Fibroblast of skin of left quadriceps (primary cell): ENCODE results near the gene LITAFD.
"Not testable (repeated sequence)": the region's sequence is repeated elsewhere in the genome, so short reads cannot be mapped to it uniquely, and the experiment has no call there.

Experiments
- DNase-seq, 2 experiments: peaks; one replicate each; pipeline ENCODE4 v3.0.0-alpha.2; 2013; ENCODE audit warnings: low read depth in 2 of 2

The LITAFD gene

DNA sequence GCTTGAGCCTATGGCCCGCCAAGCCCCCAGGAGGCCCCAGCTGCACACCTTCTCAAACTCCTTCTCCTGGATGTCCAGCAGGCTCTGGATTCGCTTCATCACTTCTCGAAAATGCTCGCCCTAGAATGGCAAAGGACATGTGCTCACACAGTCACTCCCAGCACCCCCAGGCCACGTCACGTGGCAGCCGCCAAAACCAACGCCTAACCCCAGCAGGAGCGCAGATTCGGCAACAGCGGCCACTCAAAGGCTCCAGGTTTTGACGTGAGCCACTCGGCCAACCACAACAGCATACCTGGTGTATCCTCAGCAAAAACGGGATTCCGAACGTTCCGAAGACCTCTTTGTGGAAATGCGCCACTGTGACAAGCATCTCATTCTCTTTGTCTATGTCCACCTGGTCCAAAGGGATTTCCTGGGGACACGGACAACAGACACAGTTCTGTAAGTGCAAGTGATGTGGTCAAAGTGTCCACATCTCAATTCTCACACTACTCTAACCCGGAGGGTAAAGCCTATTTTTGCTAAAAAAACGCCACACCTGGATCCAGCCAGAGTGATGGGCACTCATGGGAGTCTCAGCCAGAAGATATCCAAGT lies 12.7 kb downstream of the LITAFD start:
- no peak for DNase-seq

DNA sequence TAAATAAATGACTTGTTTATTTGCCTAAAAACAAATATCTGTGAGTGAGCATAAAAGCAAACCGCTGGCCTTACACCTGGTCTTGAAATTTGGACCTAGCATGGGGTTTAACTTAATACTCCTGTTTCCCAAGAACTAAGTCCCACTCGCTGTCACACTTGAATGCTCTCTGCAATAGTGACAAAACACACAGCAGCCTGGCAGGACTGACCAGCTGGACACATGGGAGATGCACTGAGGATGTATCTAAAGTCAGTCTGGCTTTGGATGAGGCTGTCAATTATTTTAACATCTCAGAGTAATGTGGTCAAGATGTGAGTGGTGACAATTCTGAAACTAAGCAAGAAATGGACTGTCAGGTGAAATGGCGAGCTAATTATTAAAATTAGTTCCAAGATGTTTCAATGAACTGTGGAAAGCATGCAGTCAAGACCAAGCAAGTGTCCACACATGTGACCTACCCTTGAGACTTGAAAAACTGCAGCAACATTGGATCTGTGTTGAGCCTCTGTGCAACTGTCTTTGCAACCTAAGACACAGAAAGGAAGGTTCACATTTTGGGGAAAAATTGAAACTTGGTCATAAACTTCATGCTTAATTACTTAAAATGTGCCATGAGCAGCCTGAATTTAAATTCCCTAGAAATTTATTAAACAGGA lies 16.6 kb downstream of the LITAFD start:
- DNase-seq = no peak

DNA sequence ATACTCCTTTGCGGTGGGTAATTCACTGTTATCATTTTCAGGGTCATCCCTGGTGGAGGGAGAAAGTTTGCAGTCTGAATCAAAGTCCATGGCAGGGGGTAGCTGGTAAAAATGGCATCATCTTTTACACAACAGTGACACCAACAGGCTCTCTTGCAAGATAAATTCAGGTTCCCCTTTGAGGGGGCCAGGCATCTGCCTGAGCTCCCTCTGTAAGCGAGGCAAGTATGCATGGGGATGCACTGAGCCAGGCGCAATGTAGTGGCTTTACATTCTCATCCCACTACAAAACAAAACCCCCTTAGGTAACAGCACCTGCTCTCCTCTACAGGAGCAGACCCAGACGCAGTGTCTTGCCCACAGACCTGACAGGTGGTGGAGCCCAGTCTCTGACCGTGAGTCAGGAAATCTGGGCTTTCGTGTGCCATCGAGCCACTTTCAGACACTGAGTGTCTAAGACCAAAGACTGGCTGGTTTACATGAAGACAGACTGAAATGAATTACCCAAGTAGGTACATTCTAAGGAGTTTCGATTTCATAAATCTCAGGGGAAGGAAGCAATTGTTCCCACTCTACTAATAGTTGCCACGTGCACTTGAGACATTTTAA lies 17.7 kb downstream of the LITAFD start:
- DNase-seq = no peak

DNA sequence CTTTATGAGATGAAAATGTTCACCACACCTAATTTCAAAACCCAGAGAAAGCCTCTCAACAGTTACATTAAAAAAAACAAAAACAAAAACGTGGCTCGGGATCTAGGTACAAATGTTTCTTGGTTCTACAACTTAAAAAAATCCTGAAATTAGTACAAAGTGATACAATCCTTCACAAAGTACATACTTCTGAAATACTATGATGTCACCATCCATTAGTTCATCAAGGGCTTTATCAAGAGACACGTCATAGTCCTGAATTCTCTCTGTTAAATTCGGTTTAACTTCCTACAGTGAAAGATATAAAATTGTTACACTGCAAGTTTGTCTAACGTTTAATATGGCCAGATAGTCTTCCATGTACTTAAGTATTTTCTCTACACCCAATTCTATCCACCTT lies 18.2 kb downstream of the LITAFD start:
- DNase-seq = no peak

- no peak for DNase-seq
These were observed 19.2 kb downstream of the LITAFD start for GRCh38 chr16:8901320-8901861.

GRCh38 chr16:8903004-8903403 lies 20.9 kb downstream of the LITAFD start:
- DNase-seq = no peak

DNA sequence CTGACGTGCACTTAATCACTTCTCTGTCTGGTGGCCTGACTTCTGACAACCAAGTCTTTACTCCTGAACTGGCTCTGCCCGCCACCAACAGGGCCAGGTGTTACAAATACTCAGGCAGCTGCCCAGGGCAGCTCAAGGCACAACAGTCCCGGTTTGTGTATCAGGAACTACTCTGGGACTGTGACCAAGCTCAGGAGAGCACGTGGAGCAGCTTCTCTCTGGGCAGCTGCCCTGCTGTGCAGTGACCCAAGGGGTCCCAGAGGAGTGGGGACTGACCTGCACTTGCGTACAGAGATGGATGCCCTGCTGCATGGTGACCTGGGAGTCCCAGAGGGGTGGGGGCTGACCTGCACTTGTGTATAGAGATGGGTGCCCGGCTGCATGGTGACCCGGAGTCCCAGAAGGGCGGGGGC lies 21.9 kb downstream of the LITAFD start:
- DNase-seq = no peak

GRCh38 chr16:8905168-8905762 lies 23.1 kb downstream of the LITAFD start:
- DNase-seq = no peak

DNA sequence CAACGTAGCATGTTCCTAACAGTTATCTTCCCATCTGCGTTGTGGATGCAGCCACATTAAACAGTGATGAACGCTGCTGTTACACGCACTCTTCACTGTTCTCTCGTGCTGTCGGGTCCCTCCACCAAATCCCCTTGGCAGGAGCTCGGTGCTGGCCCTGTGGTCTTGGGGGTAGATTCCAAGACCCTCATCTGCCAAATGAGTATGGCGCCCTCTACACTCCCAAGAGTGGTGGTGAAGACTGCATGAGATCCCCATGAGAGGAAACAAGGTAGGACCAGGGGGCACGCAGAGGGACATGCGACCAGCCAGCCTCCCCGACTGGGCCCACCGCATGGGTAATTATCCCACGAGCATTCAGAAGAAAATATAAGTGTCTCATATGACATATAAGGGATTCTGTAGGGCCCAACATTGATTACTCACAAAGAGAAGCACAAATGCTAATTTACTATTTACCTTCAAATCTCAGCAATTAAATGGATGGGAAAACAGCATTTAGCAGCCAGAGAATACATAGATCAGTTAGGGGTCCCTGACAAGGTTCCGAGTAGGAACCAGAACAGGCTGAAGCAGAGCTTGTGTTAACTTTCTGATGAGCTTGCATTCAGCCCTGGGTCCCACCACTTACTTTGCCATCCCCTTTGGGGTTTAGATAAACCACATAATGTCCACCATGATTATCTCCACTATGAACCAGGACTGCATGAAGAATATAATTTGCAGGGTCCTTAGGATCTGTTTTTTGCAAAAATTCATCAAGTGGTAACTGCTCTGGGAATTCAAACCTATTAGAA lies 23.8 kb downstream of the LITAFD start:
- no peak for DNase-seq

GRCh38 chr16:8907096-8907495 lies 24.9 kb downstream of the LITAFD start:
- DNase-seq = no peak

GRCh38 chr16:8908810-8909468 lies 26.8 kb downstream of the LITAFD start:
- DNase-seq = no peak

- no peak for DNase-seq
These were observed 28.7 kb downstream of the LITAFD start for GRCh38 chr16:8910811-8911210.

GRCh38 chr16:8912793-8913192 lies 30.6 kb downstream of the LITAFD start:
- no peak for DNase-seq

DNA sequence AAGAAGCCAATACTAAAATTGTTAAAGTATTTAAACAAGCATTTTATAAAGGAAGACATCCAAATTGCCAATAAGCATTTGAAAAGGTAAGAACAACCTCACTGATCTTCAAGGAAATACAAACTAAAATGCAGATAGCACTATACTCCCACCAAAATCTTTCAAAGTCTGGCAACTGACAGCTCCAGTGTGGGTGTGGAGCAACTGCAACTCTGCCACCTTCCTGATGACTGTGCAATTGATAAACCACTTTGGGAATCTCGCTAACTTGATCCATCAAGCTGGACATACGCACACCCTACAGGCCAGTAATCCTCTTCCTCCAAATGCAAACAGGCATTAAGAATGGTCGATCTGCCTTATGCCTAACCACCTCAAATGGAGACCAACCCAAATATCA lies 31.9 kb downstream of the LITAFD start:
- DNase-seq = no peak

GRCh38 chr16:8915722-8916301 lies 33.7 kb downstream of the LITAFD start:
- DNase-seq = no peak

DNA sequence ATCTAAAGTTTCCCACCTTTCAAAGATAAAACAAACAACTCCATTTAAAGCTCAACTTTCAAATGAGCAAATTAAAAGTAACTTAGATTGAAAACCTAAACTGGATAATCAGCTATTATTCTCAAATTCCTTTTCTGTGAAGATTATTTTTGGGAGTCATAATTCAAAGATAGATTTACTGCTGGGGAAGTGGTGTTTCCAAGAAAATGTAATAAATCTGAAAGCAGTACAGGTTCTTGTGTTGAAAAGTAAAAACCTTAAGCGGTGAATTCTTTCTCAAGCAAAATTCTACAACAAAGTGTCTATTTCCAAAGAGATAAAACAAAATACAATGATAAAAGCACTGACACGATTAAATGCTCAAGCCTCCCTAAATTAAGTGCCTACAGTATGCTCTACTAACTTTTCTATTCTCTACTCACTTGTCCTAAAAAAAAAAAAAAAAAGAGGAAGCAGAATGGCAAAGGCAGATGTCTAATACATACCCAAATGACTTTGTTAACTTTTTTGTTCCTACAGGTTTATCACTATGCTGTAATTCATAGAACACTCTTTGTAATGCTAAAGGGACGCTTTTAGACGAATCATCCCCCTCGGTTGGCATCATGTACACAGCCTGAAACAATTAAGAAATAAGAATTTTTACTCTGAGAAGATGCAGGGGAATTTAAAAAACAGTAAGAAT lies 34.5 kb downstream of the LITAFD start:
- DNase-seq = no peak

- not testable (repeated sequence) for DNase-seq
These were observed 35.2 kb downstream of the LITAFD start for GRCh38 chr16:8917336-8917735.

DNA sequence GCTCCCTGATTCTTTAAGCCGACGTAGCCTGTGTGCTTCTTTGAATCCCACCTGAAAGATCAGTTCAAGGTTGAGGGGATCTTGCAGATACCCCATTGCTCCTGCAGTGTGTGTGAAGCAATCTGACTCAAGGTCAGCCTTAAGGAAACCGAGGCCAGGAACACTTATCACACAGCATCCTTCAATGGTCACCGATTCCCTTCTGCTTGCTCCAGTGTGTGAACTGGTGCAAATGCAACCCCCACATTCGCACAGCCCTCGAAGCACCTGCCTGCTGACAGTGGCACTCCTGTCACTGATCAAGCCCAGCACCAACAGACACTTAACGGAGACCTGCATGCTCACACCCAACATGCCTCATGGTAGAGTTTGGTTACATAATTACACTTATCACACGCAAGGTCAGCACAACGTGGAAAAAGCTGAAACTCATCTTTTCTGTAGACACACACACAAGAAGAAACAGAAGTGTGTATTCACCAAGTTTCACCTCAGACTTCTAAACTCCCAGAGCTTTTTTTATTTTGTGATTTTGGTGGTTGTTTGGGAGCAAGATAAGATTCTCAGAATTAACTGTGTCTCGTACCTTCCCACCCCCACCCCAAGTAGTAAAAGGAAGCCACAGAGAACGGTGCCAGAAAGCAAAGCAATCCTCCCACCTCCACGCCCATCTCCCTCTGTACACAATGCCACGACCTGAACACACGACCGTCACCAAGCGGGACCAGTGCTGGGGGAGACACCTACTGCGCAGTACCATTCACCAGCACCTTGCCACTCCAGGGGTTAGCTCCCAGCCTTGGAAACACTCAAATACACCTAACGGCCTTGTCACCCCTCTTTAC lies 37.2 kb downstream of the LITAFD start:
- DNase-seq = no peak

GRCh38 chr16:8919934-8920462 lies 37.8 kb downstream of the LITAFD start:
- DNase-seq = no peak
